Upper lobe of left lung (tissue), 4 donors: ENCODE data around the gene GNG11.

Source experiments
- EP300 ChIP-seq, 4 donors: sonication (generic); formaldehyde crosslinking; IDR thresholded peaks; one replicate each; pipeline ENCODE4 v1.5.1; 2017; ENCODE audit warnings: antibody characterized with exemption in 4 of 4, control low read depth in 2 of 4
- POLR2A ChIP-seq, 4 donors: fragments of 450-650 bp; IDR thresholded peaks; one replicate each; pipeline ENCODE4 v1.5.1; 2016 to 2017; ENCODE audit warnings: antibody characterized with exemption in 4 of 4, mild to moderate bottlenecking in 2 of 4
- POLR2AphosphoS5 ChIP-seq, 2 donors: sonication (generic); formaldehyde crosslinking; IDR thresholded peaks; one replicate each; pipeline ENCODE4 v1.5.1; 2017; ENCODE audit warnings: antibody characterized with exemption in 2 of 2
- TF ChIP-seq, protein P1 (sequence below), 6 experiments: fragments of 450-650 bp in 4 of 6; fragments of 200-600 bp in 2 of 6; sonication (generic) in 2 of 6; IDR thresholded peaks; one replicate each; pipeline ENCODE4 v1.5.1; 2016 to 2019; ENCODE audit warnings: antibody characterized with exemption in 6 of 6

DNA sequence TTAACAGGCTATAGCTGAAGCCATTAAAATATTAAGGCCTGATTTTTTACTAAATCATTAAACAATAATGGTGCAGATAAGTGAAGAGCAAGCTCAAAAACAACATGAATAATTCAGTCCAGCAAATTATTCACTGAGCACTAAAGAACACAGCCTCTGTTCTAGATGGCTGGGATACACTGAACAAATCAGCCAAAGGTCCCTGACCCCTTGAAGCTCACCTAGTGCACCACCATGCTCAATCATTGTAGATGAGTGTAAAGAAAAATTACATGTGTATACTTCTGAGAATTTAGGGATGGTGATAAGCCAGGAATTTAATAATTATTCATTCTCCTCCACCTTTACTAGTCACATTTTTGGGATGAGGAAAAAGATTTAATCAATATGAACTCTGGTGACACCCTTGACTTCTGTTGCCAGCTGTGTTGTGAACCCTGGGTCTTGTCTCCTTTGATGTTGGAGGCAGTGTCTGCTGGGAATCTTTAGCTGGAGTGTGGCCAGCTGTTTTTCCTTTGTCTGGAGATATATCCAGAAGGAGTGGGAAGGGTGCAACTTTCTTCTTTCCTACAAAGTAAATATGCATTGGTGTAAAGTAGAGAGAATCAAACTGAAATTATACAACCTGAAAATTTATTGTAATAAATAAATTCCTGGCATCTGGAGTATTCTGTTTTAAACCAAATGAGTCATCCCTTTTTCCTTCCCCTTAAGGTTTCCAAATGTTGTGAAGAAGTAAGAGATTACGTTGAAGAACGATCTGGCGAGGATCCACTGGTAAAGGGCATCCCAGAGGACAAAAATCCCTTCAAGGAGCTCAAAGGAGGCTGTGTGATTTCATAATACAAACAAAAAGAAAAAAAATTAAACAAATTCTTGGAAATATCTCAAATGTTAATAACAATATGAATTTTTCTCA, 11.2 kb upstream of the GNG11 start:
- no peak for TF ChIP-seq EP300 (IDR thresholded peaks at IDR 0.05)
- TF ChIP-seq, protein P1, sequence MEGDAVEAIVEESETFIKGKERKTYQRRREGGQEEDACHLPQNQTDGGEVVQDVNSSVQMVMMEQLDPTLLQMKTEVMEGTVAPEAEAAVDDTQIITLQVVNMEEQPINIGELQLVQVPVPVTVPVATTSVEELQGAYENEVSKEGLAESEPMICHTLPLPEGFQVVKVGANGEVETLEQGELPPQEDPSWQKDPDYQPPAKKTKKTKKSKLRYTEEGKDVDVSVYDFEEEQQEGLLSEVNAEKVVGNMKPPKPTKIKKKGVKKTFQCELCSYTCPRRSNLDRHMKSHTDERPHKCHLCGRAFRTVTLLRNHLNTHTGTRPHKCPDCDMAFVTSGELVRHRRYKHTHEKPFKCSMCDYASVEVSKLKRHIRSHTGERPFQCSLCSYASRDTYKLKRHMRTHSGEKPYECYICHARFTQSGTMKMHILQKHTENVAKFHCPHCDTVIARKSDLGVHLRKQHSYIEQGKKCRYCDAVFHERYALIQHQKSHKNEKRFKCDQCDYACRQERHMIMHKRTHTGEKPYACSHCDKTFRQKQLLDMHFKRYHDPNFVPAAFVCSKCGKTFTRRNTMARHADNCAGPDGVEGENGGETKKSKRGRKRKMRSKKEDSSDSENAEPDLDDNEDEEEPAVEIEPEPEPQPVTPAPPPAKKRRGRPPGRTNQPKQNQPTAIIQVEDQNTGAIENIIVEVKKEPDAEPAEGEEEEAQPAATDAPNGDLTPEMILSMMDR (IDR thresholded peaks at IDR 0.05): no peak
- TF ChIP-seq POLR2AphosphoS5 (IDR thresholded peaks at IDR 0.05): no peak
- no peak for TF ChIP-seq POLR2A (IDR thresholded peaks at IDR 0.05)
